Endothelial cell of umbilical vein (primary cell): Measurements from ENCODE around the gene BHLHE23.

Experiments used
- EZH2 ChIP-seq: IDR thresholded peaks from 2 replicates; pipeline ENCODE4 v1.6.1; 2012; ENCODE audit warnings: borderline replicate concordance, low read depth, mild to moderate bottlenecking, moderate library complexity, low read length, inconsistent platforms; ENCODE audit not compliant: severe bottlenecking
- GATA2 ChIP-seq: IDR thresholded peaks from 2 replicates; pipeline ENCODE4 v1.7.0; 2011; ENCODE audit warnings: low read depth, mild to moderate bottlenecking, moderate library complexity, mixed read lengths, low read length; ENCODE audit not compliant: insufficient read length, insufficient read depth
- MYC ChIP-seq: IDR thresholded peaks from one replicate; pipeline ENCODE4 v1.6.1; 2011; ENCODE audit warnings: mild to moderate bottlenecking, low read depth, low read length
- POLR2A ChIP-seq: IDR thresholded peaks from 2 replicates; pipeline ENCODE4 v1.6.1; 2012; ENCODE audit warnings: low read depth, mild to moderate bottlenecking, control low read depth, low read length
- POLR2AphosphoS5 ChIP-seq: IDR thresholded peaks from 2 replicates; pipeline ENCODE4 v1.6.1; 2012; ENCODE audit warnings: low read depth, mild to moderate bottlenecking, control low read depth, low read length, moderate library complexity; ENCODE audit not compliant: insufficient read depth
- TF ChIP-seq, protein P1 (sequence below), 2 donors: IDR thresholded peaks; 1 replicate in 1 of 2; 2 replicates in 1 of 2; pipeline ENCODE4 v1.5.1; 2011; ENCODE audit warnings: low read length in 2 of 2, mild to moderate bottlenecking in 2 of 2, moderate library complexity in 2 of 2, control low read depth in 1 of 2, inconsistent platforms in 1 of 2, low read depth in 1 of 2; ENCODE audit not compliant: insufficient read depth in 1 of 2; ENCODE audit errors: extremely low read depth in 1 of 2

DNA sequence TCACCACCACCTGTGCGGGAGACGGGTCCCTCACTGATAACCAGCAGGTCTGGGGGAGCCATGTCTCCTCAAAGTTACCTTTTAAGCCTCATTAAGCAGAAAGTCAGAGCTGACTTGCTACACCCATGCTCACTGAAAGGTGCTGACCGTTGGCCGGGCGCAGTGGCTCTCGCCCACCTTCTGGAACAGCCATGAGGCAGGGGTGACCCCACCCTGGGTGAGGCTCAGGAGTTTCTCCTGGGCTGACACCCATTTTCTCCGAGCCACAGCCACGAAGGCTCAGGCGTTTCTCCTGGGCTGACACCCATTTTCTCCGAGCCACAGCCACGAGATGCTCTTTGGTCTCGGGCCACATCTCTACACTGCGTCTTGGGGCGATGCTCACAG, 10.2 kb downstream of the BHLHE23 start:
- TF ChIP-seq, protein P1, sequence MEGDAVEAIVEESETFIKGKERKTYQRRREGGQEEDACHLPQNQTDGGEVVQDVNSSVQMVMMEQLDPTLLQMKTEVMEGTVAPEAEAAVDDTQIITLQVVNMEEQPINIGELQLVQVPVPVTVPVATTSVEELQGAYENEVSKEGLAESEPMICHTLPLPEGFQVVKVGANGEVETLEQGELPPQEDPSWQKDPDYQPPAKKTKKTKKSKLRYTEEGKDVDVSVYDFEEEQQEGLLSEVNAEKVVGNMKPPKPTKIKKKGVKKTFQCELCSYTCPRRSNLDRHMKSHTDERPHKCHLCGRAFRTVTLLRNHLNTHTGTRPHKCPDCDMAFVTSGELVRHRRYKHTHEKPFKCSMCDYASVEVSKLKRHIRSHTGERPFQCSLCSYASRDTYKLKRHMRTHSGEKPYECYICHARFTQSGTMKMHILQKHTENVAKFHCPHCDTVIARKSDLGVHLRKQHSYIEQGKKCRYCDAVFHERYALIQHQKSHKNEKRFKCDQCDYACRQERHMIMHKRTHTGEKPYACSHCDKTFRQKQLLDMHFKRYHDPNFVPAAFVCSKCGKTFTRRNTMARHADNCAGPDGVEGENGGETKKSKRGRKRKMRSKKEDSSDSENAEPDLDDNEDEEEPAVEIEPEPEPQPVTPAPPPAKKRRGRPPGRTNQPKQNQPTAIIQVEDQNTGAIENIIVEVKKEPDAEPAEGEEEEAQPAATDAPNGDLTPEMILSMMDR (IDR thresholded peaks at IDR 0.05; ENCODE audit: extremely low read depth in 1 of 2, insufficient read depth in 1 of 2, low read depth in 1 of 2, low read length in 2 of 2) = no peak
- TF ChIP-seq POLR2A (no peak), EZH2 (no peak), POLR2AphosphoS5 (no peak), MYC (no peak), GATA2 (no peak)
